NB4 (cell line): ENCODE results near the gene PHC1.
"Not testable (repeated sequence)": the region's sequence is repeated elsewhere in the genome, so short reads cannot be mapped to it uniquely, and the experiment has no call there.

ENCODE experiments used
- DNase-seq: peaks from one replicate; pipeline ENCODE4 v3.0.0; 2010; ENCODE audit warnings: low read depth
- H3K4me3 ChIP-seq: one replicate; pipeline ENCODE4 v1.5.1; 2011; ENCODE audit warnings: mild to moderate bottlenecking, low read depth, low read length, moderate library complexity
- CTCF ChIP-seq: IDR thresholded peaks from one replicate; pipeline ENCODE4 v1.5.1; 2012; ENCODE audit warnings: low read depth, low read length
- MAX ChIP-seq: IDR thresholded peaks from 2 replicates; pipeline ENCODE4 v1.6.1; 2011; ENCODE audit warnings: low read depth, low read length
- MYC ChIP-seq: IDR thresholded peaks from 2 replicates; pipeline ENCODE4 v1.6.1; 2011; ENCODE audit warnings: low read depth, low read length
- POLR2A ChIP-seq: IDR thresholded peaks from 2 replicates; pipeline ENCODE4 v1.6.1; 2011; ENCODE audit warnings: mild to moderate bottlenecking; ENCODE audit not compliant: insufficient read length; ENCODE audit errors: extremely low read depth

PHC1 gene

GRCh38 chr12:8913702-8914032, 642 bp upstream of the PHC1 start:
- TF ChIP-seq MAX, result no peak
- no peak for TF ChIP-seq MYC
- TF ChIP-seq CTCF, result no peak
- no peak for TF ChIP-seq POLR2A
- peak; percentile 5 for DNase-seq
- H3K4me3 ChIP-seq, result peak overlapping the region; percentile 61

- TF ChIP-seq MAX (0 out of 2 replicates have a peak, but pooled peaks have one; percentile 31), CTCF (no peak), POLR2A (no peak), MYC (0 out of 2 replicates have a peak, but pooled peaks have one; percentile 18)
- DNase-seq, result peak; percentile 65
- peak overlapping the region; percentile 83 for H3K4me3 ChIP-seq
Observed at GRCh38 chr12:8914716-8915526, 612 bp downstream of the PHC1 start.

- DNase-seq, result no peak
- TF ChIP-seq POLR2A (no peak), CTCF (no peak), MAX (no peak), MYC (no peak)
- peak overlapping the region; percentile 29 for H3K4me3 ChIP-seq
Observed at GRCh38 chr12:8916154-8916553, 1.8 kb downstream of the PHC1 start.

GRCh38 chr12:8917031-8917430, 2.7 kb downstream of the PHC1 start:
- no peak for DNase-seq
- TF ChIP-seq MYC (no peak), POLR2A (no peak), CTCF (no peak), MAX (no peak)
- H3K4me3 ChIP-seq, result no peak overlapping the region

GRCh38 chr12:8917751-8918150, 3.4 kb downstream of the PHC1 start:
- H3K4me3 ChIP-seq, result no peak overlapping the region
- no peak for TF ChIP-seq CTCF
- TF ChIP-seq MAX, result no peak
- no peak for TF ChIP-seq MYC
- no peak for TF ChIP-seq POLR2A
- DNase-seq, result no peak

GRCh38 chr12:8919643-8920042, 5.3 kb downstream of the PHC1 start:
- not testable (repeated sequence) for H3K4me3 ChIP-seq, DNase-seq
